H1 (cell line): ENCODE data around the gene PNMA1. TPM values are rescaled to one million over a fixed set of nuclear protein-coding genes. Genes with fewer than 3 reads are reported as not detected.

Experiments used
- CTCF ChIA-PET: fragments of 300-600 bp; sonication (Branson Sonifier 250); formaldehyde crosslinking; loops from one replicate; lab custom pipeline; 2021; ENCODE audit not compliant: partially characterized antibody; lab: Charles Lee
- POLR2A ChIA-PET: fragments of 300-600 bp; sonication (Branson Sonifier 250); formaldehyde crosslinking; loops from one replicate; lab custom pipeline; 2021; ENCODE audit warnings: inconsistent platforms; ENCODE audit not compliant: partially characterized antibody; lab: Charles Lee
- DNase-seq, 2 experiments: peaks; one replicate each; pipeline versions ENCODE4 v3.0.0 to v3.0.0-alpha.2; 2010 to 2022; ENCODE audit warnings: low spot score in 2 of 2, low read depth in 1 of 2, mixed read lengths in 1 of 2
- FAIRE-seq: peaks from 2 replicates; lab custom pipeline; 2011; peaks lifted over from hg19 to GRCh38; lab: Jason Lieb, UNC
- H2AFZ ChIP-seq: 2 replicates; pipeline ENCODE4 v1.8.1; 2012; ENCODE audit warnings: low read length, inconsistent platforms
- H2AK5ac ChIP-seq: 2 replicates; pipeline ENCODE4 v1.6.1; 2013; ENCODE audit warnings: low read depth, low read length
- H2BK120ac ChIP-seq: replicated peaks from 2 replicates; pipeline ENCODE3; 2013; ENCODE audit warnings: low read depth, low read length, inconsistent platforms
- H2BK12ac ChIP-seq: 2 replicates; pipeline ENCODE4 v1.6.1; 2013; ENCODE audit warnings: low read depth, low read length
- H2BK15ac ChIP-seq: 2 replicates; pipeline ENCODE4 v1.6.1; 2013; ENCODE audit warnings: low read length
- H2BK20ac ChIP-seq: 2 replicates; pipeline ENCODE4 v1.6.1; 2013; ENCODE audit warnings: low read length
- H2BK5ac ChIP-seq: 2 replicates; pipeline ENCODE4 v1.6.1; 2013; ENCODE audit warnings: low read depth, low read length
- H3K14ac ChIP-seq: 2 replicates; pipeline ENCODE4 v1.6.1; 2013; ENCODE audit warnings: inconsistent platforms; ENCODE audit not compliant: insufficient read length
- H3K18ac ChIP-seq: 2 replicates; pipeline ENCODE4 v1.6.1; 2013; ENCODE audit warnings: low read length; ENCODE audit errors: extremely low read depth
- H3K23ac ChIP-seq: 2 replicates; pipeline ENCODE4 v1.6.1; 2013; ENCODE audit warnings: inconsistent platforms; ENCODE audit not compliant: insufficient read length
- H3K23me2 ChIP-seq: 2 replicates; pipeline ENCODE4 v1.6.1; 2013; ENCODE audit warnings: low read depth, low read length
- H3K27ac ChIP-seq: 2 replicates; pipeline ENCODE4 v1.6.1; 2011; ENCODE audit warnings: low read depth, low read length, inconsistent platforms
- H3K27me3 ChIP-seq, 4 experiments: replicated peaks in 1 of 4; 1 replicate in 1 of 4; 2 replicates in 3 of 4; pipeline versions ENCODE4 v1.6.1 to v1.8.1; 2011 to 2013; ENCODE audit warnings: low read length in 3 of 4, mild to moderate bottlenecking in 3 of 4, inconsistent platforms in 2 of 4, mixed read lengths in 2 of 4, moderate library complexity in 1 of 4; ENCODE audit not compliant: control insufficient read depth in 3 of 4, insufficient read depth in 3 of 4; ENCODE audit errors: extremely low read depth in 1 of 4
- H3K36me3 ChIP-seq, 4 experiments: 2 replicates each; pipeline versions ENCODE4 v1.6.1 to v1.8.1; 2011 to 2013; ENCODE audit warnings: mild to moderate bottlenecking in 4 of 4, low read length in 3 of 4, moderate library complexity in 2 of 4, control low read depth in 1 of 4, inconsistent platforms in 1 of 4; ENCODE audit not compliant: insufficient read depth in 4 of 4, control insufficient read depth in 2 of 4
- H3K4ac ChIP-seq: replicated peaks from 2 replicates; pipeline ENCODE3; 2013; ENCODE audit warnings: low read length, low read depth, mixed read lengths, inconsistent platforms; ENCODE audit not compliant: insufficient read length
- H3K4me1 ChIP-seq, 4 experiments: replicated peaks in 1 of 4; 1 replicate in 1 of 4; 2 replicates in 3 of 4; pipeline versions ENCODE4 v1.6.1 to v1.8.1; 2011 to 2013; ENCODE audit warnings: low read length in 3 of 4, inconsistent platforms in 2 of 4, mixed read lengths in 1 of 4; ENCODE audit not compliant: insufficient read depth in 4 of 4, control insufficient read depth in 3 of 4
- H3K4me2 ChIP-seq, 2 experiments: 2 replicates each; pipeline versions ENCODE4 v1.6.1 to v1.8.1; 2011 to 2013; ENCODE audit warnings: low read depth in 2 of 2, low read length in 2 of 2, control low read depth in 1 of 2, inconsistent platforms in 1 of 2, mild to moderate bottlenecking in 1 of 2; ENCODE audit not compliant: insufficient read depth in 1 of 2
- H3K4me3 ChIP-seq, 4 experiments: fragments of 200-600, 300-600 bp in 1 of 4; sonication (generic), shearing (Covaris generic), sonication (Bioruptor Twin) in 1 of 4; 2 replicates each; pipeline versions ENCODE4 v1.5.1 to v1.8.1; 2011 to 2016; ENCODE audit warnings: low read length in 4 of 4, low read depth in 3 of 4, control low read depth in 2 of 4, inconsistent platforms in 2 of 4, mild to moderate bottlenecking in 2 of 4, mixed read lengths in 1 of 4, moderate library complexity in 1 of 4; ENCODE audit not compliant: insufficient read depth in 2 of 4; ENCODE audit errors: extremely low read depth in 1 of 4
- H3K56ac ChIP-seq: replicated peaks from 2 replicates; pipeline ENCODE3; 2013; ENCODE audit warnings: low read depth, mild to moderate bottlenecking, mixed read lengths, low read length, inconsistent platforms; ENCODE audit not compliant: insufficient read length
- H3K79me1 ChIP-seq: 2 replicates; pipeline ENCODE4 v1.6.1; 2013; ENCODE audit warnings: low read depth, low read length, control low read depth
- H3K79me2 ChIP-seq, 2 experiments: 2 replicates each; pipeline versions ENCODE4 v1.6.1 to v1.8.1; 2012 to 2013; ENCODE audit warnings: low read length in 2 of 2, mild to moderate bottlenecking in 2 of 2, inconsistent platforms in 1 of 2; ENCODE audit not compliant: insufficient read depth in 2 of 2, control insufficient read depth in 1 of 2
- H3K9ac ChIP-seq, 4 experiments: replicated peaks in 1 of 4; 1 replicate in 1 of 4; 2 replicates in 3 of 4; pipeline versions ENCODE4 v1.6.1 to v1.8.1; 2011 to 2013; ENCODE audit warnings: low read depth in 3 of 4, low read length in 3 of 4, control low read depth in 2 of 4, mild to moderate bottlenecking in 2 of 4, moderate library complexity in 2 of 4, inconsistent platforms in 1 of 4; ENCODE audit errors: extremely low read depth in 1 of 4
- H3K9me3 ChIP-seq, 2 experiments: 2 replicates each; pipeline versions ENCODE4 v1.6.1 to v1.8.1; 2012 to 2013; ENCODE audit warnings: mild to moderate bottlenecking in 2 of 2, moderate library complexity in 2 of 2, control low read depth in 1 of 2, inconsistent platforms in 1 of 2, low read depth in 1 of 2, low read length in 1 of 2, mixed read lengths in 1 of 2; ENCODE audit not compliant: insufficient read depth in 2 of 2
- H4K20me1 ChIP-seq, 2 experiments: replicated peaks in 1 of 2; 2 replicates each; pipeline versions ENCODE3 to v1.8.1; 2011 to 2013; ENCODE audit warnings: inconsistent platforms in 2 of 2, low read length in 2 of 2, mild to moderate bottlenecking in 1 of 2; ENCODE audit not compliant: insufficient read depth in 2 of 2, control insufficient read depth in 1 of 2
- H4K5ac ChIP-seq: 2 replicates; pipeline ENCODE4 v1.6.1; 2013; ENCODE audit warnings: low read length, low read depth, mixed read lengths, inconsistent platforms; ENCODE audit not compliant: insufficient read length
- H4K8ac ChIP-seq: 2 replicates; pipeline ENCODE4 v1.8.0; 2013; ENCODE audit warnings: mild to moderate bottlenecking, moderate library complexity, low read length, inconsistent platforms; ENCODE audit not compliant: insufficient read depth; ENCODE audit errors: extremely low read depth
- H4K91ac ChIP-seq: replicated peaks from 2 replicates; pipeline ENCODE3; 2013; ENCODE audit warnings: low read length, mixed read lengths, inconsistent platforms; ENCODE audit not compliant: insufficient read length
- BACH1 ChIP-seq: IDR thresholded peaks from 2 replicates; pipeline ENCODE4 v1.6.1; 2012; ENCODE audit warnings: low read length, improper control_type of control experiment
- CEBPB ChIP-seq: IDR thresholded peaks from 2 replicates; pipeline ENCODE4 v1.6.1; 2012; ENCODE audit warnings: low read depth, low read length
- GTF2F1 ChIP-seq: IDR thresholded peaks from 2 replicates; pipeline ENCODE4 v1.6.1; 2012; ENCODE audit warnings: low read depth, low read length, improper control_type of control experiment, borderline replicate concordance
- JUND ChIP-seq: IDR thresholded peaks from 2 replicates; pipeline ENCODE4 v1.6.1; 2011; ENCODE audit warnings: mild to moderate bottlenecking, improper control_type of control experiment, low read length
- KDM4A ChIP-seq: IDR thresholded peaks from one replicate; pipeline ENCODE4 v1.7.1; 2012; ENCODE audit warnings: low read depth, mild to moderate bottlenecking, moderate library complexity, low read length, inconsistent platforms; ENCODE audit not compliant: severe bottlenecking
- POLR2A ChIP-seq, 2 experiments: IDR thresholded peaks; 1 replicate in 1 of 2; 2 replicates in 1 of 2; pipeline ENCODE4 v1.6.1; 2011; ENCODE audit warnings: low read depth in 2 of 2, low read length in 2 of 2, mild to moderate bottlenecking in 2 of 2; ENCODE audit errors: control extremely low read depth in 1 of 2
- RNF2 ChIP-seq: fragments of 200-900, 300-1000 bp; sonication (generic); IDR thresholded peaks from 2 replicates; pipeline ENCODE4 v1.7.1; 2016; ENCODE audit warnings: borderline replicate concordance, low read depth, mild to moderate bottlenecking, antibody characterized with exemption, low read length; ENCODE audit not compliant: poor library complexity, severe bottlenecking; ENCODE audit errors: missing control alignments
- USF2 ChIP-seq: IDR thresholded peaks from 2 replicates; pipeline ENCODE4 v1.6.1; 2011; ENCODE audit warnings: low read length, improper control_type of control experiment
- WGBS, 2 experiments: shearing (Covaris generic) in 1 of 2; methylation state at CpG; one replicate each; pipeline versions ENCODE4 v1.1.6 to v1.1.7; 2013 to 2015; ENCODE audit warnings: low lambda C conversion rate in 2 of 2, mixed read lengths in 2 of 2, inconsistent platforms in 1 of 2, low coverage in 1 of 2, missing lambda C conversion rate in 1 of 2; ENCODE audit not compliant: insufficient replicate concordance in 2 of 2, insufficient coverage in 1 of 2, insufficient read length in 1 of 2; ENCODE audit errors: extremely low coverage in 1 of 2, missing lambda C conversion rate in 1 of 2; 5-methylcytosine and 5-hydroxymethylcytosine counted together
- polyA plus RNA-seq, 7 experiments: library from polyadenylated mRNA; depleted of rRNA in 3 of 7; stranded (reverse) in 5 of 7; unstranded in 2 of 7; fragments of >200 nt in 5 of 7; fragments of 200-250 nt in 2 of 7; gene quantifications; 1 replicate in 5 of 7; 2 replicates in 1 of 7; 4 replicates in 1 of 7; pipeline versions ENCODE4 v1.2.1 to v1.2.3, GENCODE V29; 2011 to 2013; ENCODE audit warnings: missing spikeins in 2 of 7, mixed read lengths in 2 of 7
- total RNA-seq: library from RNA; stranded (reverse); fragmentation: NEBNext Ultra II Directional; extraction: Animal tissue kit (Norgen Biotek cat#: 25700); gene quantifications from 2 replicates; pipeline ENCODE4 v1.2.1, GENCODE V29; 2021

The PNMA1 gene
- total and polyA plus RNA-seq, 2 of the 8 experiments (the other 6 are each of a cell fraction or from before 2014, with no cell fraction given): 15.8 to 52.7 TPM

GRCh38 chr14:73755434-73756014, 41.3 kb upstream of the PNMA1 start:
- Histone ChIP-seq H3K23ac (no peak overlapping the region), H3K4me1 (peaks cover 5 to 28% (median 9%) of the 10 kb centered on the region in 4 experiments), H3K9me3 (no peaks in the 10 kb centered on the region), H3K4me2 (no peak overlapping the region), H2BK15ac (no peak overlapping the region), H2BK12ac (no peak overlapping the region), H2BK120ac (no peak overlapping the region), H3K4ac (no peak overlapping the region), H3K23me2 (peaks cover 11% of the 10 kb centered on the region), H3K79me1 (peaks cover 12% of the 10 kb centered on the region), H3K36me3 (no peaks in the 10 kb centered on the region), H4K91ac (no peak overlapping the region), H2AFZ (no peak overlapping the region), H2BK20ac (no peak overlapping the region), H3K27me3 (peaks cover 0 to 10% (median 8%) of the 10 kb centered on the region in 4 experiments; a peak in 5 of 7 replicates), H3K27ac (no peak overlapping the region), H3K14ac (no peak overlapping the region), H2AK5ac (no peak overlapping the region; the same call in 1 of the 2 replicates), H3K79me2 (peaks cover 0 to 47% of the 10 kb centered on the region in 2 experiments; a peak in 3 of 4 replicates), H4K5ac (no peak overlapping the region), H3K56ac (no peak overlapping the region), H2BK5ac (no peak overlapping the region), H3K9ac (no peak overlapping the region), H3K4me3 (no peak overlapping the region), H4K20me1 (peaks cover 11 to 16% of the 10 kb centered on the region in 2 experiments), H3K18ac (no peak overlapping the region), H4K8ac (no peak overlapping the region)
- ChIA-PET POLR2A (interaction anchor here (0.9 to 2.1 kb wide), 4 partner anchors 9 to 29 kb away, joined by 3 to 6 read pairs (median 6); no protein-coding TSS in a partner anchor), CTCF (interaction anchor here (0.6 to 12.5 kb wide), 12 partner anchors 9 to 145 kb away, joined by 3 to 198 read pairs (median 6); no protein-coding TSS in a partner anchor)
- 81% methylated on average over 5 of the region's 5 CpGs; no CpG with 5 or more reads in 1 of the 2 experiments for WGBS, 2 experiments
- FAIRE-seq (no peak), DNase-seq (no peak)
- TF ChIP-seq RNF2: no peak
- no peak for TF ChIP-seq JUND
- no peak for TF ChIP-seq POLR2A (IDR thresholded peaks at IDR 0.05; ENCODE audit: control extremely low read depth in 1 of 2, low read depth in 2 of 2, low read length in 2 of 2)
- no peak for TF ChIP-seq CEBPB
- TF ChIP-seq KDM4A: no peak
- no peak for TF ChIP-seq GTF2F1
- TF ChIP-seq BACH1: no peak
- TF ChIP-seq USF2: no peak
